NCI-H146 treated with DMSO at 0.1 percent for 48 hours (cell line): ENCODE data around the gene GJB5.
"Not testable (repeated sequence)": the region's sequence is repeated elsewhere in the genome, so short reads cannot be mapped to it uniquely, and the experiment has no call there.

Experiments
- DNase-seq: peaks from one replicate; lab custom pipeline; 2025; ENCODE audit not compliant: unreplicated experiment; lab: John Stamatoyannopoulos, UW

Gene GJB5

DNA sequence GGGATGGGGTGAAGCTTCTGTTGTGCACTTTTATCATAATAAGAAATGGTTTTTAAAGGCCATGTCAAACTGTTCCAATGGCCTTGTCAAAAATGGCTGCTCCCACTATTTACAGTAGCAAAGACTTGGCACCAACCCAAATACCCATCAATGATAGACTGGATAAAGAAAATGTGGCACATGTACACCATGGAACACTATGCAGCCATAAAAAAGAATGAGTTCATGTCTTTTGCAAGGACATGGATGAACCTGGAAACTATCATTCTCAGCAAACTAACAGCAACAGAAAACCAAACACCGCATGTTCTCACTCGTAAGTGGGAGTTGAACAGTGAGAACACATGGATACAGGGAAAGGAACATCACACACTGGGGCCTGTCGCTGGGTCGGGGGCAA is 18.3 kb downstream of the GJB5 start:
- DNase-seq, result not testable (repeated sequence)

DNA sequence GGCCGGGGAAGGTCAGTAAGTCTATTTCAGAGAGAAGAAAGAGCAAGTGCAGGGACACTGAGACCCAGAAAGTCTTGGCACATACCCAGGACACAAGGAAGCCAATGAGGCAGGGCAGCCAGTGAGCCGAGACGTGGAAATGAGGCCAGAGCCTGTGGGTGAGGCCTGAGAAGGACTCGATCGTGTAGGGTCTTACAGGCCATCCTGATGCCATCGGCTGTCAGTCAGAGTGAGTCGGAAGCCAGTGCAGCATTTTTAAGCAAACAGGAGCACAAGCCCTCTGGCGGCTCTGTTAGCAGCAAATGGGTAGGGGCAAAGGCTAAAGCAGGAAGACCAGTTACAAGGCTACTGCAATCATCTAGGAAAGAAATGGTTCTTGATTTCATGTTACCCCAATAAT is 20.1 kb downstream of the GJB5 start:
- no peak for DNase-seq

DNA sequence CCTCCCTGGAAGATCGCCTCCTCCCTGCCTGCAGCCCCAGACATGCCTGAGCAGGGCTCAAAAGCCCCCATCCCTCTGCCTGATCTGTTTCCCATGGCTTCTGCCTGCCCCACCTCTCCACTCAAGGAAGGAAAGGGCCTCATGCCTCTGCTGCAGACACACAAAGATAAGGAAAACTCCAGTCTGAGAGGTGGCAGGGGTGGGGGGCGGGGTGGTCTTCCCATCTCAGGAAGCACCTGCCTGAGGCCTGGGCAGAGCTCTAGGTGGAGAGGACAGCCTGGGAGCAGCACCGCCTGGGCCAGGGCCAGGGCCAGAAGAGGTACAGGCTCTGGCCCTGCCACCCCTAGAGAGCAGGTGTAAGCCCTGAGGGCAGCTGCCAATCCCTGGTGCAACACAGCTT is 22.1 kb downstream of the GJB5 start:
- DNase-seq, result no peak

DNA sequence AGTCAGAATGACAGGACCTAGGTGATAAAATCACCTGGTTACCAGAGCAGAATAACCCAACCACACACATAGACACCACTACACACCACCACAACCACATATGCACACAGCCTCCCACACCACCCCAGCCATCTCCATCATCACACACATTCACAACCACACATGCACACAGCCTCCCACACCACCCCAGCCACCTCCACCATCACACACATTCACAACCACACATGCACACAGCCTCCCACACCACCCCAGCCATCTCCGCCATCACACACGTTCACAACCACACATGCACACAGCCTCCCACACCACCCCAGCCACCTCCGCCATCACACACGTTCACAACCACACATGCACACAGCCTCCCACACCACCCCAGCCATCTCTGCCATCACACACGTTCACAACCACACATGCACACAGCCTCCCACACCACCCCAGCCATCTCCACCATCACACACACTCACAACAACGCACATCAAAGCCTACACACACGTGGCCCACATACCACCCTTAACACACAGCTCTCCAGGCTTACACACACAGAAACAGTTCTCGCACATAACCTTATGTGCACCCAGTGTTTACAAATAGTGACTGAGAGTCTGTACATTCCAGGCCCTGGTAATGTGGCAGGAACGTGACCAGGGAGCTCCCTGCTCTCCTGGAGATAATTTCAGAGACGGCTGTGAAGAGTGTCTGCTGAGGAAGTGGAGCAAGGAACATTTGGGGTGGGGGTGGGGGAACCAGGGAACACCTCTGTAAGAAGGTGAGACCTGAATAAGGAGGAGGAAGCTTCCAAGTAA is 22.9 kb downstream of the GJB5 start:
- no peak for DNase-seq

DNA sequence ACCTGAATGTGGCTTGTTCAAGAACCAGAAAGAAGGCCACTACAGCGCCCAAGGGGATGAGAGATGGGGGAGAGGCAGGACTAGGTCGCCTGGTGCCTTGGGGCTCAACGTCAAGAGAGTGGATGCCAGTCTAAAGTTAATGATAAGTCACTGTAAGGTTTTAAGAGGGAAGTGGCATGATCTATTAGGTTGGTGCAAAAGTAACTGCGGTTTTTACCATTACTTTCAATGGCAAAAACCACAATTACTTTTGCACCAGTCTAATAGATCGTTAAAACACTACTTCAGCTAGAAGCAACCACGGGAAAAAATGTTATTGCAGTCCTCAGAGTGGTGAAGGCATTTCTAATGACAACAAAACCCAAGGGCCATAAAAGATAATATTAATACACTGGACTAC is 23.5 kb downstream of the GJB5 start:
- no peak for DNase-seq

DNA sequence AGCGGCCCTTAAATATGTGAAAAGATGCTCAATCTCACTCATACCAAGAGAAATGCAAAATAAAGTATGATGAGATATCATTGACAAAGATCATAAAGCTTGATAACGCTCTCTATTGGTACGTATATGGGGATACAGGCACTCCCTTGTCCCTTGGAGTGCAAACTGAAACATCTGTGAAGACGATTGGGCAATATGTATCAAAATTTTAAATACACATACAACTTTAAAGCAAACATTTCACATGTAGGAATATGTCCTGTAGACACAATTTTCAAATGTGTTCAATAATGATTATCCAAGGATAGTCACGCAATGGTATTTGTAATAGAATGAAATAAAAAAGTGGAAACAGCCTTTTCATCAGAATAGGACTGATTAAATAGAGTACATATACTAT is 24.2 kb downstream of the GJB5 start:
- no peak for DNase-seq

DNA sequence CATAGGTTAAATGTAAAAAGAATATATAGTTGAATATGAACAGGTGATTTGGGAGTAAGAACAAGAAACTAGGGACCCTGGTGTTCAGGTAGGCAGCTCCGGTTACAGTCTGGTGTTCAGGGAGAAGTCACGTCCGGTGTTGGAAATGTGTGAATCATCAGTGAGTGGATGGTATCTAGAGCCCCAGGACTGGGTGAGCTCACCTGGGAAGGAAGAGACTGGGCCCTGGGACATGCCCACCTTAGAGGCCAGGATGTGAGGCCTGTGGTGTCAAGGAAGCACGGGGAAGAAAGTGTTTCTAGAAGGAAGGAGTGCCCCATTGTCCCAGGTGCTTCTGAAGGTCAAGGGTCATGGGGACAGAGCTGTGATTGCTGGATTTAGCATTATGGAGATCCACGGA is 24.7 kb downstream of the GJB5 start:
- no peak for DNase-seq

DNA sequence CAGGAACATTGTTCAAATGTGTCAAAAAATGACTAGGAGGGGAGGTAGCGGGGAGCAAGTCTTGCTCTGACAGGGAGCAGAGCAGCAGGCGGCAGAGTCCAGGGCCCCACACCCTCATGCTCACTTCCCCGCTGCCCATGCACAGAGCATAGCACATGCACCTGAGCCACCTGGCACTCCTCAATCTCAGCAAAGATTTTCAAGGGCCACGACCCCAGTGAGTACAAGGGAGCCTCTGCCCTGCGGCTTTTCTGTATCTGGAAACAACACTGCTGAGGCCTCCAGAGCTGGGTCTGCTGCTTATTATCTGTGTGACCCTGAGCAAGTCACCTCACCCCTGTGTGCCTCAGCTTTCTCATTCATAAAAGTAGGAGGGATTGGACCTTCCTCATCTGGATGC is 25.1 kb downstream of the GJB5 start:
- no peak for DNase-seq

DNA sequence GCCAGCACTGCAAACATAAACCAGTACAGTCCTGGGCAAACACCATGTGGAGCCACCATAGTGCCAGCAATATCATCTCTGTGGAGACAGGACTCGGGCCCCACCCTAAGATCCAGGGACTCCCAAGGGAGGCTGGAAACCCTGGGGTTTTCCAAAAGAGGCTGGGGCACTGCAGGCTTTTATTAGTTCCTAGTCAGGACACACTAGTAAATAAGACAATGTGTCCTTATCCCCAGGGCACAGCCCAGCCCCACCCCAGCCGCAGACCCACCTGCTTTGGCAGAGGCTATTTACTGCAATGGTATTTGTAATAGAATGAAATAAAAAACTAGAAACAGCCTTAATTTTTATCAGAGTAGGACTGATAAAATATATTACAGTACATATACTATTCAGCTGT is 25.7 kb downstream of the GJB5 start:
- no peak for DNase-seq

DNA sequence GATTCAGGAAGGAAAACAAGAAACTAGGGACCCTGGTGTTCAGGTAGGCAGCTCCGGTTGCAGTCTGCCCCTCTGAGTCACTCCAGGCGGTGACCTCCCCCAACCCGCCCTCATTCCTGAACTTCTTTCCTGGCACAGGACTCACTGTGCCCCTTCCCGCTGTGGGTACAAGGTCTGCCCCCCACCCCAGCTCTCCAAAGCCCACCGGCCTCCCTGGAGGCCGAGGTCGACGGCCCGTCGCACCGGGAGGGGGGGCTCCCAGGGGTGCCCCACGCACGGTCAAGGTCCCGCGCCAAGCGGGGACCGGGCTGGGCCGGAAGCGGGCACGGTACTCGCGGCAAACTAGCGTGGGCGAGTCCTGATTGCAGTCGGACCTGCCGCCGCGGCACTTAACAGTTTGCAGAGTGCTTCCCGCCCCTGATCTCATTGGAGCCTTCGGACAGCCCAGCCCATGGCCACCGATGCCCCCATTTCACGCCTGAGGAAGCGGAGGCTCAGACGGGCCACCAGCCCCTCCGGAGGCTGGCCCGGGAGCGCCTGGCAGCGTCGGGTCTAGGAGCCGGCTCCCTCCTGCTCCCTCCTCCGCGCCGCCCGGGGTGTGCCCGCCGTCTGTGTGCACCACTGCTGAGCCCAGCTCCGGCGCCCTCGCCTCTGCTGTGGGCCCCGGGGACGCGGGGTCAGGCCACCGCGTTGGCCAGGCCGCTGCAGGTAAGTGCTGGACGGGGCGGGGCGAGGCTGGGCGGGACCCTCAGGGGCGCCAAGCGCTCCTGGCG is 26.4 kb downstream of the GJB5 start, which contains the start of gene GJB3:
GJB3 (plus strand) TSS at position 144 of the 773 bp plus-strand sequence. CDS start 3,549 bp downstream, outside the sequence.
- no peak for DNase-seq

DNA sequence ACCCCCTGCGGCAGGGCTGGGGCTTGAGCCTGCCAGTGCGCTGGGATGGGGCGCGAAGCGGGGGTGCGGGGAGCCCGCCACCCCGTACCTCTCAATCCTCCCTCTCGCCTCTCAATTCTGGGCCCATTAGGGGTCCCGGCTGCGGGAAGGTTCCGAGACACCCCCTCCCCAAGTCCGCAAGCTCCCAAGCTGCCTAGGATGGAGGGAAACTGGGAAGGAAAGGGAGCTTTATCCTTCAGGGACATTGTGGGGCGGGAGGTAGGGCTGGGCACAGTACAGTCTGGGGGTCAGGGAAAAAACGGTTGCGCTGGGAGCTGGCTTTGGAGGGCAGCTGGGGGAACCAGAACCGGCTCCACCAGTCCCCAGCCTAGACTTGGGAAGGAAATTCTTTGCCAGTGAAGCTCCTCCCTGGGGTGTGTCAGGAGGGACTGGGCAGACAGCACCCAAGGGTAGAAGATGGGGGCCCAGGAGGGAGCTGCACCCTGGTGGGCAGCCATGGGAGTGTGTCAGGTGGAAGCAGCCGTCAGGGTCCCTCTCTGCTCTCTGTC is 27.1 kb downstream of the GJB5 start:
- no peak for DNase-seq

DNA sequence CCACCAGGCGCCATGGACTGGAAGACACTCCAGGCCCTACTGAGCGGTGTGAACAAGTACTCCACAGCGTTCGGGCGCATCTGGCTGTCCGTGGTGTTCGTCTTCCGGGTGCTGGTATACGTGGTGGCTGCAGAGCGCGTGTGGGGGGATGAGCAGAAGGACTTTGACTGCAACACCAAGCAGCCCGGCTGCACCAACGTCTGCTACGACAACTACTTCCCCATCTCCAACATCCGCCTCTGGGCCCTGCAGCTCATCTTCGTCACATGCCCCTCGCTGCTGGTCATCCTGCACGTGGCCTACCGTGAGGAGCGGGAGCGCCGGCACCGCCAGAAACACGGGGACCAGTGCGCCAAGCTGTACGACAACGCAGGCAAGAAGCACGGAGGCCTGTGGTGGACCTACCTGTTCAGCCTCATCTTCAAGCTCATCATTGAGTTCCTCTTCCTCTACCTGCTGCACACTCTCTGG is 29.9 kb downstream of the GJB5 start:
- DNase-seq, result no peak

DNA sequence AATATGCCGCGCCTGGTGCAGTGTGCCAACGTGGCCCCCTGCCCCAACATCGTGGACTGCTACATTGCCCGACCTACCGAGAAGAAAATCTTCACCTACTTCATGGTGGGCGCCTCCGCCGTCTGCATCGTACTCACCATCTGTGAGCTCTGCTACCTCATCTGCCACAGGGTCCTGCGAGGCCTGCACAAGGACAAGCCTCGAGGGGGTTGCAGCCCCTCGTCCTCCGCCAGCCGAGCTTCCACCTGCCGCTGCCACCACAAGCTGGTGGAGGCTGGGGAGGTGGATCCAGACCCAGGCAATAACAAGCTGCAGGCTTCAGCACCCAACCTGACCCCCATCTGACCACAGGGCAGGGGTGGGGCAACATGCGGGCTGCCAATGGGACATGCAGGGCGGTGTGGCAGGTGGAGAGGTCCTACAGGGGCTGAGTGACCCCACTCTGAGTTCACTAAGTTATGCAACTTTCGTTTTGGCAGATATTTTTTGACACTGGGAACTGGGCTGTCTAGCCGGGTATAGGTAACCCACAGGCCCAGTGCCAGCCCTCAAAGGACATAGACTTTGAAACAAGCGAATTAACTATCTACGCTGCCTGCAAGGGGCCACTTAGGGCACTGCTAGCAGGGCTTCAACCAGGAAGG is 30.5 kb downstream of the GJB5 start:
- no peak for DNase-seq

DNA sequence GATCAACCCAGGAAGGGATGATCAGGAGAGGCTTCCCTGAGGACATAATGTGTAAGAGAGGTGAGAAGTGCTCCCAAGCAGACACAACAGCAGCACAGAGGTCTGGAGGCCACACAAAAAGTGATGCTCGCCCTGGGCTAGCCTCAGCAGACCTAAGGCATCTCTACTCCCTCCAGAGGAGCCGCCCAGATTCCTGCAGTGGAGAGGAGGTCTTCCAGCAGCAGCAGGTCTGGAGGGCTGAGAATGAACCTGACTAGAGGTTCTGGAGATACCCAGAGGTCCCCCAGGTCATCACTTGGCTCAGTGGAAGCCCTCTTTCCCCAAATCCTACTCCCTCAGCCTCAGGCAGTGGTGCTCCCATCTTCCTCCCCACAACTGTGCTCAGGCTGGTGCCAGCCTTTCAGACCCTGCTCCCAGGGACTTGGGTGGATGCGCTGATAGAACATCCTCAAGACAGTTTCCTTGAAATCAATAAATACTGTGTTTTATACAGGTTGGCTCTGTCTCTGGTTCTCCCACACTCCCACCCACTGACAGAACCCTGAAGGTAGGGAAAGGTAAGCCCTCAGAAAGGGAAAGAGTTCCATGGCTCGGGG is 31.1 kb downstream of the GJB5 start:
- DNase-seq, result no peak

DNA sequence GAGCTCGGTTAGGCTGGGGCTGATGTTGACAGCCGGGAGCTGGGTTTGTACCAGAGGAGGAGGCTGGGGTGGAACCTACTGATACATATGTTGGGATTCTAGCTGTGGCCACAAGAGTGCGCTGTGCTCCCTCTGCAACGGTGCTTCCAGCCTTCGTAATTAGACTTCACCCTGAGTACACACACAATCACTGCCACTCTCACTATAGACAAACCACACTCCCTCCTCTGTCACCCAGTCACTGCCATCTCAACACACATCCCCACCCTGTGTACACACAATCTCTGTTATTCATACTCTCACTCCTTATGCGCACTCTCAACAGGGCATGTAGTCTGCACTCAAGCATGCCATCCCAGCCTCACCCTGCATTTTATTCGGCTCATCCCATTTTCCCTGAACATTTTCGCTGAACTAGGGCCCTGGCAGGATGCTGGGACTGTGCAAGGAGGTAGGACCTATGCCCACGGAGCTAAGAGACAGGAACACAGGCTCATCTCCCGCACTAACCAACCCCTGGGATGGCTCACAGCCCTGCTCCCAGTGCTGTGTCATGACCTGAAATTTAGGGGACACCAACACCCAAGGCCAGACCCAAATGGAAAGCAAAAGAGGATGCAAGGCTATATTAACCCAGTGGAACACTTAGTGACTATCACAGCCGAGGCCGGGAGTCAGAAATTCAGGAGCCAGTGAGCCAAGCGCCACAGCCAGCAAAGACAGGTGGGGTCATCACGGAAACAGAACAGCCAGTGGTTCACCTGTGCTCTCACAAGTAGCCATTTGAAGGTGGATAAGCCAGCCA is 31.9 kb downstream of the GJB5 start:
- DNase-seq, result peak; percentile 58

DNA sequence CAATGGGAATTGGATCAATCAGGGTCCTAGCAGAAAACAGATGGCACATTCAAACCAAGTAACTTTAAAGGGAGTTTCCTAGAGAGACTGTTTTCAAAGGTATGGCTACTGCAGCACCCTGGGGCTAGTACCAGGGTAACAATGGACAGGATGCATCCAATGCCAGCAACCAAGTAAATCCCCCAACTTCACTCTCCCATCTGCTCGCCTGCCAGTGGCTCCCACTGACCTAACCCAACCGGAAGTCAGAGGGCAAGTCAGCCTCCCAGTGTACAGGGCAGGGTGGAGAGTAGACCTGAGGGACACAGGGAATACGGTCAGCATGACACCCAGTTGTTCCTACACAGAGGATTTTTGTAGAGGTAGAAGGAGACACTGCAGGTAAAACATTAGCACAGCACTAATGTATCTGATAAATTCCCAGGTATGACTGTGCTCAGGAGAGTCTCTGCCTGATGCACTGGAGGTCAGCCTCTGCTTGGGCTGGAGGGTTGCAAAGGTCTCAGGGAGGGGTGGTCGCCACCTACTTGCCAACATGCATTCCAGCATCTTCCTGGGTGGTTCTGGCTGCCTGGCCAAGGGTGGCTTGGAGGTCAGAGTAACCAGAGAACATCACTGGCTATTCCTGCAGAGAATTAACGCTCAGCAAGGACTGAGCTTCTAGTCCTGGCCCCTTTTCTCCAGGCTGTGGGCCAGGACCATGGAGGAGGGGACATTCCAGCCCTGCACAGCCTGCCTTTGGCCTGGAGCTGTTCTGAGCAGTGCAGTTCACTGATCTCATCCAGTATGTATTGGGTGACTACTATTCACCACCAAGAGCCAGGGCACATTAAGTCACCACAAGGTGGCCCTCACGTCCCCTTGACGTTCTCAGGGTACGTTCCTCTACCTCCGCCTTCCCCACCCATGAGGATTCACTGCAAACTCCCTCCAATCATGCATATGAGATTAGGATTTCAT is 32.9 kb downstream of the GJB5 start:
- DNase-seq, result no peak

DNA sequence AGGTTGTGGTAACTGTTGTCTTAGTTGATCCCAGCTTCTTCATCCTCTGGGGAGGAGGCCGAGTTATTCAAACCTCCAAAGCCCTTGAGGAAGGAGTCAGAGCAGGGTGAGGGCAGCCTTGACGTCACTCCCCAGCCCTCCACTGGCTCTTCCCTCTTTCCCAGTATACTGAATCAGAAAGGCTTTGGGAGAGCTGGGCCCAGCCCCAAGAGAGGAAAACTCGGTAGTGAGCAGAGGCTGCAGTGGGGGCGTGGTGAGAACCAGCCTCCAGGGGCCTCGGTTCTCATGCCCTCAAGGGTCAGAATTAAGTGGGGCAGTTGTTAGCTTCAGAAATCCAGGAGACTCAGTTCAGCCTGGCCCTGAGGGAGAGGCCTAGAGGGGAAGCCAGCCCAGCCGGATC is 36.1 kb downstream of the GJB5 start:
- no peak for DNase-seq

DNA sequence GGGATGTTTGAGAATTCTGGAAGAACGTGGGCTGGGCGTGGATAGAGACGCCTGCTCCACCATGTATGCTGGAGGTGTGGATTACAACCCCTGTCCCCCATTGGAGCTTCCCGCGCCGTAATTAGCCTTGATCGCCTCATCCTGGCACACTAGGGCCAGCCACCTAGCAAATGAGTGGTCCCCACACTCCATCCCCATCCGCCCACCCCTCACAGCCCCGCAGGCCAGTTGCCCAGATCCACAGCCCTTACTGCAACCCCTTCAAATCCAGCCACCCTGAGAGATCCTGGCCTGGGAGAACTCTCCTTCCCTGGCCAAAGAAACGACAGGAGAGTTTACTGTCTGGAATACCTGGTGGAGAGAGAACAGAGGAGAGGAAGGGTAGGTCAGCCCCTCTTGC is 37.6 kb downstream of the GJB5 start:
- no peak for DNase-seq
